ENCODE results near the gene DDIT3. TPM values are rescaled to one million over a fixed set of nuclear protein-coding genes. Genes with fewer than 3 reads are reported as not detected.

DDIT3 gene
- total and polyA plus RNA-seq, 2 of the 4 experiments (the other 2 are of a cell fraction): 19.4 to 54.4 TPM

GRCh38 chr12:57518920-57519795 is 1.2 kb downstream of the DDIT3 start:
- H3K23ac ChIP-seq (ENCODE audit: low read depth, low read length): peak overlapping the region; percentile 100
- peak overlapping the region; percentile 47 to 92; a peak in 2 of 4 replicates for H4K8ac ChIP-seq (ENCODE audit: low read depth in 2 of 2, low read length in 2 of 2)
- H2BK120ac ChIP-seq (ENCODE audit: low read depth, low read length): peak overlapping the region; percentile 83; the same call in 1 of the 2 replicates
- H4K91ac ChIP-seq (ENCODE audit: insufficient read depth, low read depth, low read length): peak overlapping the region; percentile 93
- TF ChIP-seq CEBPB (IDR thresholded peaks at IDR 0.05; ENCODE audit: low read depth, low read length) (0 out of 2 replicates have a peak, but pooled peaks have one; percentile 24), FOS (IDR thresholded peaks at IDR 0.05; ENCODE audit: low read depth, low read length) (no peak), RAD21 (IDR thresholded peaks at IDR 0.05; ENCODE audit: low read length) (no peak), CTCF (conservative IDR thresholded peaks at IDR 0.05; ENCODE audit: low read depth, low read length) (no peak), POLR2A (IDR thresholded peaks at IDR 0.05; ENCODE audit: low read depth, low read length) (no peak), RCOR1 (IDR thresholded peaks at IDR 0.05; ENCODE audit: insufficient replicate concordance, low read length) (no peak), ELK1 (IDR thresholded peaks at IDR 0.05; ENCODE audit: borderline replicate concordance, low read depth, low read length) (no peak)
- peak overlapping the region; percentile 96 for H2BK5ac ChIP-seq (ENCODE audit: low read depth, low read length, poor library complexity, severe bottlenecking)
- peak overlapping the region; percentile 95 for H3K4me3 ChIP-seq (ENCODE audit: insufficient read depth, low read depth, low read length)
- H3K4me2 ChIP-seq (ENCODE audit: low read depth, low read length): peak overlapping the region; percentile 87
- intact Hi-C loops (cut with micrococcal nuclease) (no loop called here), dilution Hi-C loops (cut with HindIII; ENCODE audit: low sequenced_read_pairs, unreplicated experiment) (no loop called here), in situ Hi-C loops (cut with MboI; ENCODE audit: low sequenced_read_pairs) (no loop called here)
- peak overlapping the region; percentile 100 for H3K14ac ChIP-seq (replicated peaks; ENCODE audit: low read depth, low read length)
- peak overlapping the region; percentile 100 for H3K4ac ChIP-seq (ENCODE audit: low read depth, low read length)
- ATAC-seq (ENCODE audit: low read depth) (no peak), DNase-seq (peak; percentile 24)
- peaks cover 74% of the 10 kb centered on the region for H4K20me1 ChIP-seq (ENCODE audit: insufficient read depth, low read length)
- no TSS peak for BruUV-seq (replicated peaks)
- peak overlapping the region; percentile 20 for H4K5ac ChIP-seq (ENCODE audit: low read depth, low read length)
- peaks cover 17% of the 10 kb centered on the region for H3K4me1 ChIP-seq (ENCODE audit: control insufficient read depth, insufficient read depth, low read length)
- H3K27me3 ChIP-seq (ENCODE audit: control insufficient read depth, insufficient read depth, low read length): no peaks in the 10 kb centered on the region
- peak overlapping the region; percentile 98 for H3K56ac ChIP-seq (ENCODE audit: extremely low read depth, insufficient read depth, low read length)
- peak overlapping the region; percentile 99 for H3K27ac ChIP-seq (ENCODE audit: insufficient read depth, low read length)
- POLR2A ChIA-PET (ENCODE audit: unreplicated experiment): interaction anchor here (1.1 kb wide), 1 partner anchor 15 kb away, joined by 6 read pairs; no protein-coding TSS in a partner anchor
- no peaks in the 10 kb centered on the region for H3K9me3 ChIP-seq (ENCODE audit: control insufficient read depth, insufficient read depth, low read length)
- H2AK9ac ChIP-seq (replicated peaks; ENCODE audit: low read depth, low read length, poor library complexity): peak overlapping the region; percentile 100
- CTCF ChIA-PET: no interaction called here
- H2BK15ac ChIP-seq (ENCODE audit: low read depth, low read length): no peak overlapping the region
- H3K36me3 ChIP-seq (ENCODE audit: control insufficient read depth, insufficient read depth, low read length): peaks cover 44% of the 10 kb centered on the region
- peak overlapping the region; percentile 100 for H2AK5ac ChIP-seq (ENCODE audit: low read depth, low read length)
- H2BK20ac ChIP-seq (ENCODE audit: low read depth, low read length): no peak overlapping the region
- H3K9ac ChIP-seq (ENCODE audit: low read depth, low read length): peak overlapping the region; percentile 100
- peaks cover 12% of the 10 kb centered on the region for H3K9me1 ChIP-seq (ENCODE audit: insufficient read depth, low read length)
- peak overlapping the region; percentile 95 for H3K18ac ChIP-seq (ENCODE audit: low read depth, low read length)
- peaks cover 17 to 76% of the 10 kb centered on the region in 2 experiments for H3K79me1 ChIP-seq (ENCODE audit: low read depth in 1 of 2, low read length in 2 of 2)
- no peak overlapping the region for H2AFZ ChIP-seq (replicated peaks; ENCODE audit: low read length, poor library complexity)
- no CpG with 5 or more reads among the region's 7 CpGs for WGBS, 2 experiments (ENCODE audit: extremely low coverage in 2 of 2, insufficient read length in 1 of 2)

Measured in IMR-90 (cell line).